Stimulated activated CD4-positive, alpha-beta T cell treated with anti-CD3 and anti-CD28 coated beads, Interleukin-2, amount 100 ng/mL, for 24 hours (primary cell): ENCODE measurements around the gene SLC1A1.

Experiments
- DNase-seq, 2 donors: peaks; one replicate each; pipeline ENCODE4 v3.0.0-alpha.2; 2020

SLC1A1 gene

GRCh38 chr9:4622016-4622415 is 131.7 kb downstream of the SLC1A1 start:
- DNase-seq: no peak

- no peak for DNase-seq
These were observed 140.6 kb downstream of the SLC1A1 start for GRCh38 chr9:4630836-4631235.
